SK-N-SH (cell line): ENCODE data around the gene MARCHF5.
"Not testable (repeated sequence)": the region's sequence is repeated elsewhere in the genome, so short reads cannot be mapped to it uniquely, and the experiment has no call there.

ENCODE experiments used
- CTCF ChIP-seq: fragments of 200-600 bp; sonication (generic); IDR thresholded peaks from 2 replicates; pipeline ENCODE4 v1.6.1; 2017; ENCODE audit warnings: antibody characterized with exemption, mild to moderate bottlenecking, moderate library complexity
- FOXJ3 ChIP-seq: sonication (generic); formaldehyde crosslinking; IDR thresholded peaks from 2 replicates; pipeline ENCODE4 v1.5.1; 2020; ENCODE audit warnings: mild to moderate bottlenecking, missing genetic modification reagents
- FOXM1 ChIP-seq: IDR thresholded peaks from 2 replicates; pipeline ENCODE4 v1.4.0; 2012; ENCODE audit warnings: low read depth, mild to moderate bottlenecking
- JUND ChIP-seq: IDR thresholded peaks from 2 replicates; pipeline ENCODE4 v1.4.0; 2012
- MAX ChIP-seq: IDR thresholded peaks from 2 replicates; pipeline ENCODE4 v1.4.0; 2012; ENCODE audit warnings: low read depth
- POLR2AphosphoS5 ChIP-seq: IDR thresholded peaks from 2 replicates; pipeline ENCODE4 v1.6.1; 2012; ENCODE audit warnings: low read depth, low read length
- RFX5 ChIP-seq: IDR thresholded peaks from 2 replicates; pipeline ENCODE4 v1.6.1; 2012; ENCODE audit warnings: mild to moderate bottlenecking, improper control_type of control experiment, low read length

DNA sequence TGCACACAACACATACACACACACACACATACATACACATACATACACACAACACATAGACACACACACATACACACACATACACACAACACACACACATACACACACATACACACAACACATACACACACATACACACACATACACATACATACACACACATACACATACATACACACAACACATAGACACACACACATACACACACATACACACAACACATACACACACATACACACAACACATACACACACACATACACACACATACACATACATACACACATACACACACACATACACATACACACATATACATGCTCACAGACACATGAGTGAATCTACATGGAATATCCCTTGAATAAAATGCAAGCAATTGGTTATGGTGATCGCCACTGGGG is 102.2 kb downstream of the MARCHF5 start:
- TF ChIP-seq CTCF, JUND, MAX, RFX5, POLR2AphosphoS5, FOXJ3, FOXM1: not testable (repeated sequence)
